Activated naive CD8-positive, alpha-beta T cell treated with anti-CD3 and anti-CD28 coated beads for 36 hours (primary cell): ENCODE measurements around the gene TBC1D9B. TPM values are rescaled to one million over a fixed set of nuclear protein-coding genes. Genes with fewer than 3 reads are reported as not detected.

Source experiments
- DNase-seq: peaks from one replicate; pipeline ENCODE4 v3.0.0; 2021
- H3K27ac Mint-ChIP-seq: one replicate; pipeline ENCODE4 v1.8.0; 2022; ENCODE audit warnings: mild to moderate bottlenecking, moderate library complexity, mixed read lengths
- H3K27me3 Mint-ChIP-seq: one replicate; pipeline ENCODE4 v1.8.0; 2022; ENCODE audit warnings: mild to moderate bottlenecking, mixed read lengths
- H3K36me3 Mint-ChIP-seq: one replicate; pipeline ENCODE4 v1.8.0; 2021; ENCODE audit warnings: mild to moderate bottlenecking, mixed read lengths
- H3K4me1 Mint-ChIP-seq: one replicate; pipeline ENCODE4 v1.8.0; 2021; ENCODE audit warnings: mixed read lengths
- H3K4me3 Mint-ChIP-seq: one replicate; pipeline ENCODE4 v1.8.0; 2022; ENCODE audit warnings: mild to moderate bottlenecking, moderate library complexity, mixed read lengths
- H3K9me3 Mint-ChIP-seq: one replicate; pipeline ENCODE4 v1.8.0; 2022; ENCODE audit warnings: mixed read lengths
- total RNA-seq, 2 experiments: library from RNA; stranded (reverse); gene quantifications; one replicate each; pipeline ENCODE4 v1.2.3, GENCODE V29; 2021

TBC1D9B gene
- total RNA-seq, 2 experiments from 2014 or later, result 73.1 to 74.9 TPM

- H3K27ac Mint-ChIP-seq, result peak overlapping the region; percentile 47
- H3K4me3 Mint-ChIP-seq, result no peak overlapping the region
- peaks cover 23% of the 10 kb centered on the region for H3K4me1 Mint-ChIP-seq
- H3K27me3 Mint-ChIP-seq, result no peaks in the 10 kb centered on the region
- H3K9me3 Mint-ChIP-seq, result no peaks in the 10 kb centered on the region
- no peak for DNase-seq
- H3K36me3 Mint-ChIP-seq, result peaks cover 48% of the 10 kb centered on the region
Observed at GRCh38 chr5:179833056-179833708, 74.5 kb downstream of the TBC1D9B start.

GRCh38 chr5:179832039-179832745 is 75.5 kb downstream of the TBC1D9B start:
- Mint-ChIP-seq H3K36me3 (peaks cover 52% of the 10 kb centered on the region), H3K4me3 (no peak overlapping the region), H3K27me3 (no peaks in the 10 kb centered on the region), H3K27ac (no peak overlapping the region), H3K9me3 (no peaks in the 10 kb centered on the region), H3K4me1 (peaks cover 30% of the 10 kb centered on the region)
- no peak for DNase-seq

- no peaks in the 10 kb centered on the region for H3K27me3 Mint-ChIP-seq
- peaks cover 25% of the 10 kb centered on the region for H3K4me1 Mint-ChIP-seq
- no peak overlapping the region for H3K4me3 Mint-ChIP-seq
- peak overlapping the region; percentile 48 for H3K27ac Mint-ChIP-seq
- H3K9me3 Mint-ChIP-seq, result no peaks in the 10 kb centered on the region
- no peak for DNase-seq
- peaks cover 43% of the 10 kb centered on the region for H3K36me3 Mint-ChIP-seq
Observed at GRCh38 chr5:179830818-179831468, 76.8 kb downstream of the TBC1D9B start.

GRCh38 chr5:179829732-179830435 is 77.8 kb downstream of the TBC1D9B start:
- no peak overlapping the region for H3K27ac Mint-ChIP-seq
- DNase-seq, result no peak
- peaks cover 35% of the 10 kb centered on the region for H3K36me3 Mint-ChIP-seq
- H3K4me3 Mint-ChIP-seq, result no peak overlapping the region
- no peaks in the 10 kb centered on the region for H3K27me3 Mint-ChIP-seq
- H3K4me1 Mint-ChIP-seq, result peaks cover 26% of the 10 kb centered on the region
- no peaks in the 10 kb centered on the region for H3K9me3 Mint-ChIP-seq

- peaks cover 29% of the 10 kb centered on the region for H3K4me1 Mint-ChIP-seq
- H3K27ac Mint-ChIP-seq, result peak overlapping the region; percentile 82
- H3K9me3 Mint-ChIP-seq, result no peaks in the 10 kb centered on the region
- peaks cover 39% of the 10 kb centered on the region for H3K36me3 Mint-ChIP-seq
- DNase-seq, result no peak
- no peak overlapping the region for H3K4me3 Mint-ChIP-seq
- no peaks in the 10 kb centered on the region for H3K27me3 Mint-ChIP-seq
Observed at GRCh38 chr5:179828756-179829421, 78.8 kb downstream of the TBC1D9B start.

GRCh38 chr5:179827680-179828079 is 80.0 kb downstream of the TBC1D9B start:
- Mint-ChIP-seq H3K36me3 (peaks cover 35% of the 10 kb centered on the region), H3K4me3 (peak overlapping the region; percentile 18)

GRCh38 chr5:179825655-179826182 is 82.0 kb downstream of the TBC1D9B start:
- Mint-ChIP-seq H3K4me1 (peaks cover 36% of the 10 kb centered on the region), H3K9me3 (no peaks in the 10 kb centered on the region), H3K27me3 (no peaks in the 10 kb centered on the region), H3K4me3 (no peak overlapping the region), H3K27ac (no peak overlapping the region), H3K36me3 (peaks cover 31% of the 10 kb centered on the region)
- no peak for DNase-seq

More at GRCh38 chr5:179827680-179828079, 80.0 kb downstream of the TBC1D9B start:
- Mint-ChIP-seq H3K4me1 (peaks cover 34% of the 10 kb centered on the region), H3K27me3 (no peaks in the 10 kb centered on the region), H3K27ac (peak overlapping the region; percentile 84), H3K9me3 (no peaks in the 10 kb centered on the region)
- peak; percentile 62 for DNase-seq

GRCh38 chr5:179824745-179825112 is 83.0 kb downstream of the TBC1D9B start:
- no peak for DNase-seq
- H3K4me3 Mint-ChIP-seq, result no peak overlapping the region
- H3K36me3 Mint-ChIP-seq, result peaks cover 29% of the 10 kb centered on the region
- H3K4me1 Mint-ChIP-seq, result peaks cover 41% of the 10 kb centered on the region
- no peaks in the 10 kb centered on the region for H3K27me3 Mint-ChIP-seq
- peak overlapping the region; percentile 47 for H3K27ac Mint-ChIP-seq
- no peaks in the 10 kb centered on the region for H3K9me3 Mint-ChIP-seq

- Mint-ChIP-seq H3K4me3 (no peak overlapping the region), H3K9me3 (no peaks in the 10 kb centered on the region), H3K36me3 (peaks cover 29% of the 10 kb centered on the region), H3K4me1 (peaks cover 46% of the 10 kb centered on the region), H3K27me3 (no peaks in the 10 kb centered on the region), H3K27ac (peak overlapping the region; percentile 47)
- no peak for DNase-seq
Observed at GRCh38 chr5:179823937-179824744, 83.6 kb downstream of the TBC1D9B start.

- Mint-ChIP-seq H3K9me3 (no peaks in the 10 kb centered on the region), H3K36me3 (peaks cover 18% of the 10 kb centered on the region), H3K27ac (peak overlapping the region; percentile 31), H3K27me3 (peaks cover 3% of the 10 kb centered on the region), H3K4me3 (peak overlapping the region; percentile 89), H3K4me1 (peaks cover 49% of the 10 kb centered on the region)
- no peak for DNase-seq
Observed at GRCh38 chr5:179822444-179822990, 85.2 kb downstream of the TBC1D9B start.

GRCh38 chr5:179822059-179822432 is 85.7 kb downstream of the TBC1D9B start:
- H3K36me3 Mint-ChIP-seq, result peaks cover 17% of the 10 kb centered on the region
- H3K4me1 Mint-ChIP-seq, result peaks cover 47% of the 10 kb centered on the region
- peaks cover 6% of the 10 kb centered on the region for H3K27me3 Mint-ChIP-seq

GRCh38 chr5:179821298-179822058 is 86.2 kb downstream of the TBC1D9B start:
- peaks cover 42% of the 10 kb centered on the region for H3K4me1 Mint-ChIP-seq
- peak; percentile 85 for DNase-seq
- H3K4me3 Mint-ChIP-seq, result peak overlapping the region; percentile 89

More at GRCh38 chr5:179822059-179822432, 85.7 kb downstream of the TBC1D9B start:
- H3K9me3 Mint-ChIP-seq, result no peaks in the 10 kb centered on the region
- peak overlapping the region; percentile 89 for H3K4me3 Mint-ChIP-seq
- DNase-seq, result no peak
- peak overlapping the region; percentile 90 for H3K27ac Mint-ChIP-seq

More at GRCh38 chr5:179821298-179822058, 86.2 kb downstream of the TBC1D9B start:
- H3K27ac Mint-ChIP-seq, result peak overlapping the region; percentile 90
- peaks cover 14% of the 10 kb centered on the region for H3K36me3 Mint-ChIP-seq
- peaks cover 6% of the 10 kb centered on the region for H3K27me3 Mint-ChIP-seq
- H3K9me3 Mint-ChIP-seq, result no peaks in the 10 kb centered on the region
